H54 (cell line): ENCODE results near the gene RNLS.
A peak's percentile ranks its signal among the peaks of the same experiment; 100 is the strongest.

Experiments
- DNase-seq: peaks from one replicate; pipeline ENCODE4 v3.0.0; 2011; ENCODE audit warnings: low spot score, mixed read lengths; ENCODE audit not compliant: insufficient read length
- FAIRE-seq: peaks from 3 replicates; lab custom pipeline; 2011; peaks lifted over from hg19 to GRCh38; lab: Jason Lieb, UNC
- POLR2A ChIP-seq: IDR thresholded peaks from 2 replicates; pipeline ENCODE4 v1.6.1; 2011; ENCODE audit warnings: low read depth, mild to moderate bottlenecking, low read length

RNLS gene

DNA sequence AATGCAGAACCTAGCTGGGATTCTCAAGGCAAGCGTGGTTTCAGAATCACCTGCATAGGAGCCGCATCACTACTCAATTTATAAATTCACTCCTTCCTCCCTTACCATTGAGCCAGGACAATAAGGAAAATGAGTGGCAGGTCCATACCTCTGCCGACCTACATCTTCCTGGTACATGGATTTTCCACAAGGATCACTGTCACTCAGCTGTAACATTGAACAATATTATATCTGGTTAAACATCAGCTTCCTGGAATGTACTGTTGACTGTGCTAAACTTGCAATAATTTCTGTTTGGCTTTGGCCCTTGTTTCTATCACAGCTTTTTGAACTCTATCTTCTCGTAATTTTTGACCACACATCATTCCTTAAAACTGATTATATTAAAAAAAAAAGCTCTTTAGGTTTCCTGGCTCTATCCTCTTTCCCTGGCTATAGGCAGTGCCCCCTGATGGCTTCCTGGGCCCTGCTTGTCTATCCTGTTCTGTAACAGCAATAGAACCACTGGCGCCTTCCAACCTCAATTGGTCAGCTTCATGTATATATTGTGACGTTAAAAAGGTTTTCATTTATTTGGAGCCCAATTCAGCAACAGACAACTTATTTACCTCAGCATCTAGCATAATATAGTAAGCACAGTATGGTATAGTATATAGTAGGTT lies 59.2 kb downstream of the RNLS start:
- no peak for TF ChIP-seq POLR2A
- FAIRE-seq (no peak), DNase-seq (no peak)

DNA sequence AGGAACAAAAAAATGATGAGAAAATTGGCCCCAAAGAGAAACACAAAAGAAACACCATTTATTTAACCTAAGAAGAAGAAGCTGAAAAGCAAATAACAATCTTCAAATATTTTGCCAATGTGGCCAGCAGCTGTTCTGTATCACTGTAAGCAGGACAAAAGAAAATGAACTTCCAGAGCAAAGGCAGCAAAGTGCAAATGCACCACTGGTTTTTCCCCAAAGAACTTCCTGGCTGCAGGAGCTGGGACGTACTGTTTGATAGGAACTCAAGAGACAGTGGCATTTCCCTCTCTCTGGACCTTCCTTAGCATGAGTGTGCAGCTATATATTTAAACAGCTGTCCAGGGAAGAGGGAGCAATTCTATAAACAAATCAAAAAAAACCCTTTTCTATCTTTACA lies 60.4 kb downstream of the RNLS start:
- no peak for DNase-seq
- no peak for TF ChIP-seq POLR2A
- FAIRE-seq = peak; percentile 61

DNA sequence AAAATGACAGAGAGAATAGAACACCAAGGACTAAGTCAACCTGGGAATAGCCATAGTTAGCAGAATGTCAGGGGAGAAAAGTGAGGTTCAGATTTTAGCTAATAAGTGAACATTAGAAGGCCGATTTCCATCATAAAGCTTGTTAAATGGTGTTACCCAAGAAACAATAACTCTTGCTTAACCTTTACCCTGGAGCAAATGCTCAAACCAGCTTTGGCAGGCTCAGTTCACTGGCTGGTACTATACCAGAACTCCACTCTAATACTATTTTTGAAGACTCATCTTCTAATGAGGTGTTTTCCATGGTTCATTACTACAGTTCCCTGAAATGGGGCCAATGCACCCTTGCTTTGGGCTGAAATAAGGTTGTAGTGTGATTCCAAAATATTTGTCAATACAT lies 61.3 kb downstream of the RNLS start:
- no peak for TF ChIP-seq POLR2A
- DNase-seq = no peak
- FAIRE-seq = peak; percentile 15

DNA sequence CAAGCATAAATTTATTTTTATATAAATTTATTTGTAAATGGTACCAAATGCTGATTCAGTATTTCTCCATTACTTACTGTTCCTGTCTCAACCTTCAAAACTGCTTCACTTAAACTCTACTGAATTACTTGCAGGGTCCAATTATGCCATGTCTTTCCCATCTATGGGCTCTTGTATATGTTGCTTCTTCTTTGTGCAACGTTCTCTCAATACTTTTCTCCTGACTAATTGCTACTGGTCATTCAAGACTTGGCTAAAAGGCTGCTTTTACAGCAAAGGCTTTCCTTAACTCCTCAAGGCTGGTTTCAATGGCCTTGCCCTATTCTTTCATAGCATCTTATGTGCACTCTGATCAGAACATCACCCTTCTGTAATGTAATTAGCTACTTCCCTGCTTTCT lies 67.9 kb downstream of the RNLS start:
- TF ChIP-seq POLR2A = no peak
- FAIRE-seq (no peak), DNase-seq (no peak)

DNA sequence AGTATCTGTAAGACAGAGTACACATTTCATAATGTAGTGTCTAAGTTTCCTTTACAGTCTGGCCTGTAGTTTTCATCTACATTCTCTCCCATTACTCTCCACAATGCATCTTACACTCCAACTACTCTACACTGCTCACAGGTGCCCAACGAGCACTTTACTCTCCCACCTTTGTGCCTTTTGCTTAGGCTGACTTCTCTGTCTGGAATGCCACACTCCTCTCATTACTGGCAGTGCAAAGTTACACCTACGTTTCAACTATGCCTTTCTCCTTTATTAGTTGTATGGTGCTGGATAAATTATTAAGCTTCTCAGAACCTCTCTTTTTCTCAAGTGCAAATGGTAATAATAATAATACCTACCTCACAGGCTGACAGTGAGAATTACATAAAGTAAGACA lies 70.5 kb downstream of the RNLS start:
- peak; percentile 64 for FAIRE-seq
- DNase-seq = no peak
- TF ChIP-seq POLR2A = no peak

DNA sequence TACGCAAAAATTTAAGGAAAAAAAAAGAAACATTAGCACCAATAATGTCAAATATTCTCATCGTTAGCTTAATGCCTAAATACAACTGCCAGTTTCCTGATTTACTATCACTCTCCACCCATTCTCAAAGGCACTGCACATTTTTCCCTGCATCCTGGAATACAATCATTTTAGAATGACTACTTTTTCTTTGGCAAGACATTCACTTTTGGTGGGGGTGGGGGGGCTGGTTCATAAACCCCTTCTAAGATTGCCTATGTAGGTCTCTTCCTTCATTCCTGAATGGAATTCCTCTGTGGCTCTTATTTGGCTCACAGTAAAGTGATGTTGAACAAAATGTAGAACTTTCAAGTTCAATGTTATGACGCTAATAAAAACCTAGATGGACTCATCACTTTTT lies 74.3 kb downstream of the RNLS start:
- TF ChIP-seq POLR2A = no peak

DNA sequence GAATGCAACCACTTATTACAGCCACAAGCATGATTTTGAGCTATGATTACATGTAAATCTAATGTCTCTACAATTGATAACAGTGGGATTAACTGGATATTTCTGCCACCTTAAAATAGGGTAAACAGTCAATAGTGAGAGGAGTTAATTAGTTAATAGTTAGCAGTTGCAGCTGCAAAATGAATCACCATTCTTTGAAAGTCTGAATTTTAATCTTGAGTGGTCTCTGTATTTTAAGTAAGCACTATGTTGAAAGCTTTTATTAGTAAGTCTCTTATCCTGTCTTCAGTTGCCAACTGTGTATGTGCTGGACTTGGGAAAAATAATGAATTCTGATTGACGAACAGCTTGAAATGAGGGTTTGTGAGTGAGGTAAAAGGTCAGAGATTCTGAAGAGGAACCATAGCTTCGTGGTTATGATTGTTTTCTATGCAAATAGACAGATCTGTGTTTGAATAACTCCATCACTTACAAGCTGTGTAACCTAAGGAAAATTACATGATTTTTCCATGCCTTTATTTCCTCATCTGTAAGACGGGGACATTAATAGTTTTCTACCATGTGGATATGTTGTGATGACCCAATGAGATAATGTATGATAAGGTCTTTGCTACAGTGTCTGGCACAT lies 75.2 kb downstream of the RNLS start:
- FAIRE-seq (peak; percentile 45), DNase-seq (no peak)
- no peak for TF ChIP-seq POLR2A

More for the DNA sequence above, 74.3 kb downstream of the RNLS start:
- FAIRE-seq (no peak), DNase-seq (no peak)

DNA sequence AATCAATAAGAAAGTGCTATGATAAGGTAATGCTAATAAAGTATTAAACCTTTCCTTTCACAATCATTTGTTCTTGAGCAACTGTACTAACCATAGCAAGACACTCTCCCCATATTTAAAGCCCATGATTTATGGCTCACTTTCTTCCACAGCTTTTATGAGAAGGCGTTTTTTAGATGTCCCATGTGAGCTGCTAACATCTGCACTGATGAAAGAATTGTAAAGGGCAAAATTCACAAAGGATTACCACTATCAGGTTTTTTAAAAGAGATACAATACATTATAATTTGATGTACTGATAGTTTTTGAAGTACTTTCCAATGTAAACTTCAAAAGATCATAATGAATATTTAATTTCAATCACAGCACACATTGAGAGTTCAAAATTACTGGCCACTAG lies 75.7 kb downstream of the RNLS start:
- DNase-seq = no peak
- no peak for FAIRE-seq
- no peak for TF ChIP-seq POLR2A

DNA sequence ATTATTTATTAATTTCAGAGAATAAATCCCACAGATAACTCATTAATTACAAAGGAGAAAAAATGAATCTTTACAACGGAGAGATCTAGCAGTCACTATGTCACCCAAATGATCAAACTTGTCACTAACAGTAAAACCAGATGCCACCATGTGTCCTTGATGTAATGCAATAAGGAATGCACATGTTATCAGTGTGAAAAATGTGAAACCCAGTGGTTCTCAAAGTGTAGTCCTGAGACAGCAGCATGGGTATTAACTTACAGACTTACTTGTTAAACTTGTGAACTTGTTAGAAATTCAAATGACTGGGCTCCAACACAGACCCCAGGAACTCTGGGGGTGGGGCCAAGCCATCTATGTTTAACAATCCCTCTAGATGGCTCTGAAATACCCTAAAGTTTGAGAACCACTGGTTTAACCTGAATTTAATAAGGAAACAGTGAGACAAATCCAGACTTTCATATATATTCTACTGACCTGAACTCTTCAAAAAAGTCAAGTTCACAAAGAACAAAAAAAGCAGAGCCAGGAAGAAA lies 77.4 kb downstream of the RNLS start:
- no peak for TF ChIP-seq POLR2A
- DNase-seq = no peak
- FAIRE-seq = peak; percentile 84

DNA sequence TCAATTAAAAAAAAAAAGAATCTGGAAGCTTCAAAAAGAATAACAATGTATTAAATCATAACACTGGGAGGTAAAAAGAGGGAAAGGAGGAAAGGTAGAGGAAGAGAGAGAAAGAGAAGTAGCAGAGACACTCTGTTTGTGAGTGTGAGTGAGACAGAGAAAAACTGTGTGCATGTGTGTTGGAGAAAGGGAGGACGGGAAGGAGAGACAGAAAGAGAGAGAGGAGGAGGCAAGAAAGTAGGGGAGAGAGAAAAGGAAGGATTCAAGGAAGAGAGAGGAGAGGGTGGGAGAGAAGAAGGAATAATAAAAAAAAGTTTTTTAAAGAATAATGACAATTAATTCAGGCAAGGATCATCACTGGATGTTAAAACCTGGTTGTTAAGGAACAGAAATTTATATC lies 77.9 kb downstream of the RNLS start:
- no peak for DNase-seq
- no peak for FAIRE-seq
- TF ChIP-seq POLR2A = no peak

DNA sequence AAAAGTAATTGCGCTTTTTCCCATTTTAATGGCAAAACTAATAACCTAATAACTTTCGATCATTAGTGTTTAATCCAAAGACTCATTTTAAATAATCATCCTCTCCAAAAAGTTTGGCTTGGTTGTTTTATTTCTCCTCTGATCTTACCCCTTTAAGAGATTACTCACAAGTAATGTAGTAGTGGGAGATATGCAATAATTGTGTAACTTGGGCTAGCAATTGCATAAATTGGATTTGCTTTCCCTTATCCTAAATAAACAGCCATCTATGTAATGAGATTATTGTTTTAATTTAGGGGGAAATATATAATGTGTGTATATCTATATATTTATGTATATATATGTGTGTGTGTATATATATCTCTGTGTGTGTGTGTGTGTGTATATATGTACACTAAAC lies 82.5 kb downstream of the RNLS start:
- DNase-seq = no peak
- TF ChIP-seq POLR2A = no peak
- no peak for FAIRE-seq

DNA sequence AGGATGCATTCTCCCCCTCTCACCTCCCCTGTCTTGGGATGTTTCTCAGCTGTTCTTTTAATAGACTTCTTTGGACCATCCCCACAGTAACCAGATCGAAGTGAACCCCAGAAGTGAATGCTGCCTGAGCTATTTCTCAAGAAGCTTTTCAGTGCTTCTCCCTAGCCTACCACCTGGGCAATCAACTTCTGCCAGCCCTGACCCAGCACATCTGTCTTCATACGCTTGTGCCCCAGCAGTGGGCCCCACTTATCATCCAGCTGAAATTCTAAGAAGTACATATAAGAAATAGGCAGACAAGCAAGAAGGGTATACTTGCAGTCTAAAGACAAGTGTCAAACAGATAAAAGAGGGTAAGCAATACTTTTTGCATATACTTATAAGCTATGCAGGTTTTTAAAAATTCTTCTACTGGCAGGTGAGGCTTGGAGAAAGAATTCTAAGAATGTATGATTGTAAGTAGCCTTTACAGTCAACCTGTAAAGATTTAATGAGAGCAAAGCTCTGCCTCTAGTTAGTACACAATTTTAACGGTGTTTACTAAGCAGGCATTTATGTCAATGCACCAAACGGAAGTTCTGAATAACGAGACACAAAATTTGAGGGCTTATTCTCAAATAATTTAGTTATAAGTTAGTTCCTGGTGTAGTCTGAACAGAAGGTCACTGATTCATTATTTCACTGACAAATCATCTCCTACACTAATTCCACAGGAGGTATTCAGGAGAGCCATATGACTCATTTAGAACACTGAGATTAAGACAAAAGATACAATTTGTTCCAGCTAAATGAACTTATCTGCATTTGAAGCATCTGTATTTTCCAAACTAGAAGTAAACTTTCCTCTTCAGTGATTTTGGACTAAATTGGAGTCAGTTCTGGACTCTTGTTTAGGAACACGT lies 83.3 kb downstream of the RNLS start:
- no peak for TF ChIP-seq POLR2A
- peak; percentile 97 for FAIRE-seq
- DNase-seq = peak; percentile 7

DNA sequence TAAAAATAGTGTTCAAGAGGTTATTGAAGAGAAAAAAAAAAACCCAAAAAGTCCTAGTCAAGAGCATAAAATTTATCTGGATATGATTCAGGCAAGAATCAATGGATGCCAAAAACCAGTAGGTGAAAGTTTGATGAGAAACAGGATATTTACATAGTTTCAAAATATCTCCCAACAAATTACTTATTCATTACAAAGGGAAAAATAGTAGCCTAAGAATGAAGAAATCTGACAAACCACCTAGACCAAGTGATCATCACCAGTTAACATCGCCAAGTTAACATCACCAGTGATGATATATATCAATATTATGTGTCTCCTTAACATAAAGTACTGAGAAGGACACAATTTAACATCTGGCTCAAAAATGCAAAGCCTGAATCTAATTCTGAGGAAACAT lies 85.2 kb downstream of the RNLS start:
- DNase-seq (no peak), FAIRE-seq (peak; percentile 45)
- TF ChIP-seq POLR2A = no peak

DNA sequence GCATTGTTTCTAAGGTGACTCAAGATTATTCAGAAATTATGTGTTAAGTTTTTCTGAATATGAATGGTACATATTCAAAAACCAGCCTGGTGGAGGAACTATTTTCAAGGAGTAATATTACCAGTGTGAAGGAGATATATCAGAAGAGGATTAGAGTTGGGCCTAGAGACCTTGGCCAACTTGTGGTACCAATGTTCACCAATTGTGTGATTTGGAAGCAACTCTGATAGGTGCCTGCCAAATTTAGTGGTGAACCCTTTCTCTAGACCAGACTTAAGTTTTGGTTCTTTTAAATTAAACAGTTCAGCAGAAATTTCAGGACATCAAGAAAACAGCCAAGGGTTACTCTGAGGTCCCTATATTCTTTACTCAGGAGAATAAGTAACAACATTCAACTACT lies 88.6 kb downstream of the RNLS start:
- FAIRE-seq = no peak
- no peak for TF ChIP-seq POLR2A
- no peak for DNase-seq
